Right lobe of liver (tissue), 6 donors: Measurements from ENCODE around the gene IRF1. TPM values are rescaled to one million over a fixed set of nuclear protein-coding genes. Genes with fewer than 3 reads are reported as not detected.

Source experiments
- ATAC-seq, 4 donors: fragments of 200-7000 bp; cut with Tn5 transposase; one replicate each; pipeline ENCODE4 v1.9.1; 2020; ENCODE audit warnings: mild to moderate bottlenecking in 4 of 4, moderate library complexity in 4 of 4
- DNase-seq, 3 donors: peaks; one replicate each; pipeline ENCODE4 v3.0.0-alpha.2; 2020
- H3K27ac ChIP-seq, 3 donors: fragments of 200-600 bp; one replicate each; pipeline ENCODE4 v1.8.0; 2022
- H3K27me3 ChIP-seq, 2 donors: fragments of 200-600 bp; one replicate each; pipeline ENCODE4 v1.8.0; 2022
- H3K36me3 ChIP-seq, 4 donors: fragments of 200-600 bp; sonication (generic) in 1 of 4; one replicate each; pipeline versions ENCODE4 v1.5.1 to v1.8.0; 2017 to 2022; ENCODE audit warnings: control low read depth in 1 of 4
- H3K4me1 ChIP-seq, 4 donors: fragments of 200-600 bp; sonication (generic) in 1 of 4; one replicate each; pipeline versions ENCODE4 v1.5.1 to v1.8.0; 2017 to 2022; ENCODE audit warnings: control low read depth in 1 of 4
- H3K4me3 ChIP-seq, 3 donors: fragments of 200-600 bp; one replicate each; pipeline ENCODE4 v1.8.0; 2022
- H3K9me3 ChIP-seq, 4 donors: fragments of 200-600 bp; sonication (generic) in 1 of 4; one replicate each; pipeline versions ENCODE4 v1.5.1 to v1.8.0; 2017 to 2022; ENCODE audit warnings: control low read depth in 1 of 4
- POLR2A ChIP-seq: fragments of 450-650 bp; IDR thresholded peaks from one replicate; pipeline ENCODE4 v1.6.1; 2017; ENCODE audit warnings: antibody characterized with exemption, mild to moderate bottlenecking
- WGBS: methylation state at CpG from one replicate; pipeline ENCODE4 v1.1.6; 2018; ENCODE audit warnings: low coverage, low lambda C conversion rate; ENCODE audit not compliant: insufficient coverage; ENCODE audit errors: missing lambda C conversion rate; 5-methylcytosine and 5-hydroxymethylcytosine counted together
- intact Hi-C, 2 donors: fragments of 100-400 bp; cut with DNase I; formaldehyde crosslinking; loops; one replicate each; pipeline versions ENCODE4 v1.11.2 to v1.14.1; 2022
- long read RNA-seq: library from polyadenylated mRNA; unstranded; transcript quantifications from one replicate; pipeline ENCODE4 v2.0.0, GENCODE V29; 2019
- total RNA-seq, 6 experiments: library from RNA; depleted of rRNA in 2 of 6; stranded (reverse); fragments of >200 nt in 2 of 6; fragmentation: NEBNext Ultra II Directional in 3 of 6; extraction: Animal tissue kit (Norgen Biotek cat#: 25700) in 3 of 6; gene quantifications; one replicate each; pipeline versions ENCODE4 v1.1.0 to v1.2.4, GENCODE V29; 2016 to 2023
- TF ChIP-seq, protein P1 (sequence below), 4 donors: fragments of 200-600 bp in 3 of 4; fragments of 450-650 bp in 1 of 4; IDR thresholded peaks; one replicate each; pipeline versions ENCODE4 v1.5.1 to v1.8.0; 2016 to 2022; ENCODE audit warnings: antibody characterized with exemption in 4 of 4, mild to moderate bottlenecking in 2 of 4
- donor health status: DM: no; HTN: yes; CAD: no.
- donor health status: DM: no; HTN: no; CAD: no.
- donor health status: DM: no; HTN: no; CAD: no.
- donor health status: DM: no; HTN: yes; CAD: no.
- donor health status: DM: no; HTN: yes; CAD: no.

The IRF1 gene, protein sequence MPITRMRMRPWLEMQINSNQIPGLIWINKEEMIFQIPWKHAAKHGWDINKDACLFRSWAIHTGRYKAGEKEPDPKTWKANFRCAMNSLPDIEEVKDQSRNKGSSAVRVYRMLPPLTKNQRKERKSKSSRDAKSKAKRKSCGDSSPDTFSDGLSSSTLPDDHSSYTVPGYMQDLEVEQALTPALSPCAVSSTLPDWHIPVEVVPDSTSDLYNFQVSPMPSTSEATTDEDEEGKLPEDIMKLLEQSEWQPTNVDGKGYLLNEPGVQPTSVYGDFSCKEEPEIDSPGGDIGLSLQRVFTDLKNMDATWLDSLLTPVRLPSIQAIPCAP
- total RNA-seq = 10 to 100 TPM; 23.9 to 38.3 (median 30.2) TPM
- long read RNA-seq, partial matches to known transcripts = 4 of 9 reads
- long read RNA-seq, other reads (novel, unspliced or antisense) = 1 of 9 reads

DNA sequence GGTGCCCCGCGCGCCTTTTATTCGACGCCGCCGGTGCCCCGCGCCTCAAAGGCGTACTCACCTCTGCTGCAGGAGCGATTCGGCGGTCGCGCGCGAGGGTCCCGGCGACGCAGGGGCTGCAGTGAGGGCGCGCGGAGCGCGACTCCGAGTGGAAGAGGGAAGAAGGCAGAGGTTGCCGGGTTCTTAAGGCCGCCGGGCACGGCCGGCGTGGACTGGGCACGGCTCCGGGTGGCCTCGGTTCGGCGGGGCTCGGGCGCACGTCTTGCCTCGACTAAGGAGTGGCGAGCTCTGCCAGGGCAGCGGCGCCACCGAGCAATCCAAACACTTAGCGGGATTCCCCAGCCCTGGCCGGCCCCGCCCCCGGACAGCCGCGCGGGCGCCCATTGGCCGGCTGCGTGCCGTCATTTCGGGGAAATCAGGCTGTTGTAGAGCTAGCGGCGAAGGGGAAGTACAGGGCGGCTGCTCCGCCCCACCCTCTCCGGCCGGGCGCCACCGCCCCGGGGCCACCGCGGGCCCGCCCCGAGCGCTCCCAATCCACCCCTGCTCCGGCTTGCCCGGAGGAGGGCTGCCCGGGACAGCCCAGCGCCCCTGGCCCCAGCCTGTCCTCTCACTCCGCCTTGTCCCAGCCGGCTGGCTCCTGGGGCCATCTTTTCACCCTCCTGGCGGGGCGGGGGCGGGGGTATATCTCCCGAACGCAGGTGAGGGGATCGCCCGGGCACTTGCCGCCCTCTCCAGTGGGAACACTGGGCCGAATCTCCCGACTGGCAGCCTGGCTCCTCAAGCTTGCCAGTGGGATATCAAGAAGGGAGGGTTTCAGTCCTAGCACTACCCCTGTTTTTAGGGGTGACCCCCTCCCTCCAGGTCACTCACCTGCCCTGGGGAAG lies at the start of gene IRF1:
Gene IRF1 (minus strand): TSS at position 290 of the 884 bp plus-strand sequence. CDS start 1,295 bp downstream, outside the sequence.
- peak within 1 kb of the TSS; percentile 93 to 95 (median 95) for H3K4me3 ChIP-seq
- DNase-seq = peak; percentile 98 to 99 (median 98)
- H3K36me3 ChIP-seq = peaks cover 9 to 34% (median 21%) of the 10 kb centered on the region in 4 donors
- ATAC-seq = peak; percentile 83 to 93 (median 86)
- TF ChIP-seq, protein P1, sequence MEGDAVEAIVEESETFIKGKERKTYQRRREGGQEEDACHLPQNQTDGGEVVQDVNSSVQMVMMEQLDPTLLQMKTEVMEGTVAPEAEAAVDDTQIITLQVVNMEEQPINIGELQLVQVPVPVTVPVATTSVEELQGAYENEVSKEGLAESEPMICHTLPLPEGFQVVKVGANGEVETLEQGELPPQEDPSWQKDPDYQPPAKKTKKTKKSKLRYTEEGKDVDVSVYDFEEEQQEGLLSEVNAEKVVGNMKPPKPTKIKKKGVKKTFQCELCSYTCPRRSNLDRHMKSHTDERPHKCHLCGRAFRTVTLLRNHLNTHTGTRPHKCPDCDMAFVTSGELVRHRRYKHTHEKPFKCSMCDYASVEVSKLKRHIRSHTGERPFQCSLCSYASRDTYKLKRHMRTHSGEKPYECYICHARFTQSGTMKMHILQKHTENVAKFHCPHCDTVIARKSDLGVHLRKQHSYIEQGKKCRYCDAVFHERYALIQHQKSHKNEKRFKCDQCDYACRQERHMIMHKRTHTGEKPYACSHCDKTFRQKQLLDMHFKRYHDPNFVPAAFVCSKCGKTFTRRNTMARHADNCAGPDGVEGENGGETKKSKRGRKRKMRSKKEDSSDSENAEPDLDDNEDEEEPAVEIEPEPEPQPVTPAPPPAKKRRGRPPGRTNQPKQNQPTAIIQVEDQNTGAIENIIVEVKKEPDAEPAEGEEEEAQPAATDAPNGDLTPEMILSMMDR (IDR thresholded peaks at IDR 0.05) = peak in 1 of 4 donors; percentile 10
- peak; percentile 99 for TF ChIP-seq POLR2A
- no peaks in the 10 kb centered on the region for H3K27me3 ChIP-seq
- peaks cover 0 to 46% (median 22%) of the 10 kb centered on the region in 4 donors for H3K4me1 ChIP-seq
- 0% methylated on average over 23 of the region's 87 CpGs for WGBS
- peak within 1 kb of the TSS; percentile 91 to 99 (median 98) for H3K27ac ChIP-seq
- H3K9me3 ChIP-seq = no peaks in the 10 kb centered on the region
- intact Hi-C loops = no loop called here

DNA sequence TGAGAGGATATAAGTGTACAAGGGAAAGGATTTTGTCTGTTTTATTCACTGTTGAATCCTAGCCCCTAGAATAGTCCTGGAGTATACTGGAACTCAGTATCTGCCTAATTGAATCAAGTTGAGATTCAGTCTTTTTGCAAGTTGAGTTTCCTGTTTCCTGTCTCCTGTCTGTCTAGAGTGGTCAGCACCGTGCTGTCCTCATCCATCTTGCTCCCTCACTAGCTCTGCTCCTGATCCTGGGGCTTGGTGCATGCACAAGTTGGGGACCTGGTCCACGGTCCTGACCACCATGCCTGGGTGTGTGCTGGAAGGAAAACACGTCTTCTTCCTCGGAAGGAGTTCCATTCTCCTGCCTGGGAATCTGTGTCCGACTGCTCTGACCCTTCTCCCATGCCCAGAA lies 49.6 kb upstream of the IRF1 start:
- no peak overlapping the region for H3K27ac ChIP-seq
- no peaks in the 10 kb centered on the region for H3K36me3 ChIP-seq
- intact Hi-C loops = no loop called here
- H3K27me3 ChIP-seq = no peaks in the 10 kb centered on the region
- 73% methylated on average over 2 of the region's 5 CpGs for WGBS
- ATAC-seq = no peak
- TF ChIP-seq, protein P1 (IDR thresholded peaks at IDR 0.05) = no peak
- TF ChIP-seq POLR2A = no peak
- DNase-seq = no peak
- H3K9me3 ChIP-seq = no peaks in the 10 kb centered on the region
- no peak overlapping the region for H3K4me3 ChIP-seq
- H3K4me1 ChIP-seq = no peaks in the 10 kb centered on the region

- Histone ChIP-seq H3K9me3 (no peaks in the 10 kb centered on the region), H3K27ac (no peak overlapping the region), H3K4me1 (no peaks in the 10 kb centered on the region), H3K27me3 (no peaks in the 10 kb centered on the region), H3K36me3 (no peaks in the 10 kb centered on the region), H3K4me3 (no peak overlapping the region)
- DNase-seq (no peak), ATAC-seq (peak in 1 of 4 donors; percentile 51)
- intact Hi-C loops = no loop called here
- no peak for TF ChIP-seq POLR2A
- TF ChIP-seq, protein P1 (IDR thresholded peaks at IDR 0.05) = no peak
- WGBS = 52% methylated on average over 4 of the region's 4 CpGs
These were observed 49.1 kb upstream of the IRF1 start for GRCh38 chr5:132539716-132540115.

DNA sequence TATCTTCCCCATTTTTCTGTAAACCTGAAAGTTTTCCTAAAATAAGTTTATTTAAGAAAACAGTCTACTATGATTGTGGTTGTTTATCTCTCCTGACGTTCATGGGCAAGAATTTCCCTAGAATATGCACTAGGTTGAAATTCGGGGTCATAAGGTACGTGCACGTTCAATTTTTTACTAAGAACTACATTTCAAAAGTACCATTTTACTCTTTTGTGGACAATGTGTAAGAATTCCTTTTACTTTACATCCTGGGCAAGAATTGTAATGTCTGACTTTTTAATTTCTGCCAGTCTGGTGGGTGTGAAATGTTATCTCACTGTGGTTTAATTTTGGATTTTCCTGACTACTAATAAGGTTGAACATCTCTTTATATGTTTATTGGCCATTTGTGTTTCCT lies 40.4 kb upstream of the IRF1 start:
- no peak overlapping the region for H3K27ac ChIP-seq
- WGBS = 74% methylated on average over 4 of the region's 4 CpGs
- intact Hi-C loops = no loop called here
- no peaks in the 10 kb centered on the region for H3K27me3 ChIP-seq
- no peak overlapping the region for H3K4me3 ChIP-seq
- no peaks in the 10 kb centered on the region for H3K9me3 ChIP-seq
- TF ChIP-seq, protein P1 (IDR thresholded peaks at IDR 0.05) = no peak
- TF ChIP-seq POLR2A = no peak
- no peaks in the 10 kb centered on the region for H3K4me1 ChIP-seq
- no peaks in the 10 kb centered on the region for H3K36me3 ChIP-seq
- no peak for DNase-seq
- no peak for ATAC-seq
